ENCODE results near the gene KRT80. TPM values are rescaled to one million over a fixed set of nuclear protein-coding genes. Genes with fewer than 3 reads are reported as not detected.

Gene KRT80
- total and polyA plus RNA-seq, 2 experiments from 2014 or later = not detected

- Mint-ChIP-seq H3K4me1 (peaks cover 28% of the 10 kb centered on the region), H3K9me3 (no peaks in the 10 kb centered on the region), H3K4me3 (no peak overlapping the region), H3K27me3 (ENCODE audit: insufficient read depth, low read depth, poor library complexity) (peaks cover 34% of the 10 kb centered on the region), H3K36me3 (ENCODE audit: low read depth) (no peaks in the 10 kb centered on the region), H3K27ac (no peak overlapping the region)
- no peak for DNase-seq (ENCODE audit: low spot score)
- H2AFZ ChIP-seq = no peak overlapping the region
- no peaks in the 10 kb centered on the region for H3K9me2 ChIP-seq (ENCODE audit: insufficient read depth)
- no peak overlapping the region for H3K27ac ChIP-seq (ENCODE audit: low read depth)
- H3K4me3 ChIP-seq = no peak overlapping the region
- peaks cover 28% of the 10 kb centered on the region for H3K27me3 ChIP-seq (ENCODE audit: insufficient read depth)
- no peaks in the 10 kb centered on the region for H3K79me2 ChIP-seq (replicated peaks; ENCODE audit: insufficient read depth)
- no peak overlapping the region for H3K4me2 ChIP-seq
- H3K36me3 ChIP-seq (ENCODE audit: insufficient read depth) = no peaks in the 10 kb centered on the region
- peaks cover 12% of the 10 kb centered on the region for H3K4me1 ChIP-seq (ENCODE audit: insufficient read depth)
- no peaks in the 10 kb centered on the region for H4K20me1 ChIP-seq (replicated peaks; ENCODE audit: insufficient read depth)
- no peaks in the 10 kb centered on the region for H3F3A ChIP-seq (replicated peaks; ENCODE audit: low read depth)
- ATAC-seq = no peak
- no peak for TF ChIP-seq JUNB (IDR thresholded peaks at IDR 0.05; ENCODE audit: unreplicated experiment)
- TF ChIP-seq ZNF462 (CRISPR knock-in tag; IDR thresholded peaks at IDR 0.05) = no peak
- no peak for TF ChIP-seq ZNF331 (CRISPR knock-in tag; IDR thresholded peaks at IDR 0.05; ENCODE audit: low read depth)
- no peak for TF ChIP-seq EZH2phosphoT487 (IDR thresholded peaks at IDR 0.05; ENCODE audit: unreplicated experiment)
- TF ChIP-seq ZNF114 (CRISPR knock-in tag; IDR thresholded peaks at IDR 0.05) = no peak
- TF ChIP-seq CREB1 (CRISPR knock-in tag; IDR thresholded peaks at IDR 0.05; ENCODE audit: low read depth) = no peak
- TF ChIP-seq STAT1 (IDR thresholded peaks at IDR 0.05; ENCODE audit: unreplicated experiment) = no peak
- no peak for TF ChIP-seq NANOG (IDR thresholded peaks at IDR 0.05; ENCODE audit: borderline replicate concordance)
- no peak for TF ChIP-seq EZH2 (IDR thresholded peaks at IDR 0.05; ENCODE audit: low read depth, unreplicated experiment)
Observed at GRCh38 chr12:52228931-52229330, 37.1 kb upstream of the KRT80 start.

Data from GM23338 (cell line).